ENCODE data around the gene MRPS22.
"Not testable (repeated sequence)": the region's sequence is repeated elsewhere in the genome, so short reads cannot be mapped to it uniquely, and the experiment has no call there.

MRPS22 gene

GRCh38 chr3:139332092-139332491, 11.7 kb upstream of the MRPS22 start:
- no peak for TF ChIP-seq CTCF (IDR thresholded peaks at IDR 0.05; ENCODE audit: insufficient read depth, low read depth, low read length, missing control alignments)
- H3K4me3 ChIP-seq (ENCODE audit: low read depth, low read length) = no peak overlapping the region
- no peak for DNase-seq (ENCODE audit: low read depth)

DNA sequence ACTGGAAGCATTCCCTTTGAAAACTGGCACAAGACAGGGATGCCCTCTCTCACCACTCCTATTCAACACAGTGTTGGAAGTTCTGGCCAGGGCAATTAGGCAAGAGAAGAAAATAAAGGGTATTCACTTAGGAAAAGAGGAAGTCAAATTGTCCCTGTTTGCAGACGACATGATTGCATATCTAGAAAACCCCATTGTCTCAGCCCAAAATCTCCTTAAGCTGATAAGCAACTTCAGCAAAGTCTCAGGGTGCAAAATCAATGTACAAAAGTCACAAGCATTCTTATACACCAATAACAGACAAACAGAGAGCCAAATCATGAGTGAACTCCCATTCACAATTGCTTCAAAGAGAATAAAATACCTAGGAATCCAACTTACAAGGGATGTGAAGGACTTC, 9.1 kb upstream of the MRPS22 start:
- H3K4me3 ChIP-seq (ENCODE audit: low read depth, low read length); DNase-seq (ENCODE audit: low read depth): not testable (repeated sequence)

GRCh38 chr3:139338405-139338804, 5.4 kb upstream of the MRPS22 start:
- H3K4me3 ChIP-seq (ENCODE audit: low read depth, low read length) = no peak overlapping the region
- no peak for DNase-seq (ENCODE audit: low read depth)
- no peak for TF ChIP-seq CTCF (IDR thresholded peaks at IDR 0.05; ENCODE audit: insufficient read depth, low read depth, low read length, missing control alignments)

- DNase-seq (ENCODE audit: low read depth) = no peak
Observed at GRCh38 chr3:139339219-139339906, 4.5 kb upstream of the MRPS22 start.

GRCh38 chr3:139340784-139341183, 3.0 kb upstream of the MRPS22 start:
- TF ChIP-seq CTCF (IDR thresholded peaks at IDR 0.05; ENCODE audit: insufficient read depth, low read depth, low read length, missing control alignments) = no peak
- H3K4me3 ChIP-seq (ENCODE audit: low read depth, low read length) = no peak overlapping the region
- no peak for DNase-seq (ENCODE audit: low read depth)

More at GRCh38 chr3:139339219-139339906, 4.5 kb upstream of the MRPS22 start:
- TF ChIP-seq CTCF (IDR thresholded peaks at IDR 0.05; ENCODE audit: insufficient read depth, low read depth, low read length, missing control alignments) = no peak
- H3K4me3 ChIP-seq (ENCODE audit: low read depth, low read length) = no peak overlapping the region

- no peak overlapping the region for H3K4me3 ChIP-seq (ENCODE audit: low read depth, low read length)
- TF ChIP-seq CTCF (IDR thresholded peaks at IDR 0.05; ENCODE audit: insufficient read depth, low read depth, low read length, missing control alignments) = no peak
- no peak for DNase-seq (ENCODE audit: low read depth)
Observed at GRCh38 chr3:139342054-139342453, 1.8 kb upstream of the MRPS22 start.

DNA sequence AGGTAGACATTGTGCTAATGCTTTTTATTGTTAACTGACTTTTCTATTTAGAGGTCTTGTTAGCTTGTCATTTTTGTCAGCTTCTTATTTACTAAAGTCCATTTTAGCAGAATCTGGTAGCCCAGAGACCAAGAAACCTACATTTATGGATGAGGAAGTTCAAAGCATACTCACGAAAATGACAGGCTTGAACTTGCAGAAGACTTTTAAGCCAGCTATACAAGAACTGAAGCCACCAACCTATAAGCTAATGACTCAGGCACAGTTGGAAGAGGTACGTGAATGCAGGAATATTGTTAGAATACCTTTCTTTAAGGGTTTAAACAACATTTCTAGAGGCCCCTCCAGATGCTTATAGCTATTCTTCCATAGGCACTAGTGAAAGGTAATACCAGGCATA, 3.0 kb downstream of the MRPS22 start:
- no peak for DNase-seq (ENCODE audit: low read depth)
- no peak for TF ChIP-seq CTCF (IDR thresholded peaks at IDR 0.05; ENCODE audit: insufficient read depth, low read depth, low read length, missing control alignments)
- no peak overlapping the region for H3K4me3 ChIP-seq (ENCODE audit: low read depth, low read length)

Measured in GM12865 (cell line).